GM18508 (cell line): ENCODE results near the gene CAPN6.

Experiments used
- ATAC-seq: cut with Tn5 transposase; IDR thresholded peaks from one replicate; pipeline ENCODE4 v1.9.1; 2021; ENCODE audit warnings: moderate number of reproducible peaks; ENCODE audit not compliant: insufficient read depth, unreplicated experiment

Gene CAPN6

DNA sequence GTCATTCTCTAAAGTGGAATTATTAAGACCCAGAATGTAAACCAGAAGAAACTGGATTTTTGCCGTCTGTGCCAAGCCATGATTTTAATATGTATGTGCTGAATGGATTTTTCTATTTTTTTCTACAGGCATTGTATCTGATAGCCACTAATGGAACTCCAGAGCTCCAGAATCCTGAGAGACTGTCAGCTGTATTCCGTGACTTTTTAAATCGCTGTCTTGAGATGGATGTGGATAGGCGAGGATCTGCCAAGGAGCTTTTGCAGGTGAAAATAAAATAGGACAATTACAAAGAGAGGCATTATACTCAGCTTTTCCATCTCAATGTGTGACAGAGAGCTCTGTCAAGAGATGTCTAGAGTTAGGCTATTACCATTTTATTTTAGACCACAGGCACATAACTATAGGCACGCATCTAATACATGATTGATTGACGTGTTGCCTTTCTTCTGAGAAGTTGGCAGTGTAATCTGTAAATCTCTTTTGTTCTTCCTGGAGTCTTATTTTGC, 53.9 kb downstream of the CAPN6 start:
- ATAC-seq: no peak

GRCh38 chrX:111207851-111208250, 62.4 kb downstream of the CAPN6 start:
- no peak for ATAC-seq

- ATAC-seq: no peak
Observed at GRCh38 chrX:111200327-111200726, 70.0 kb downstream of the CAPN6 start.

DNA sequence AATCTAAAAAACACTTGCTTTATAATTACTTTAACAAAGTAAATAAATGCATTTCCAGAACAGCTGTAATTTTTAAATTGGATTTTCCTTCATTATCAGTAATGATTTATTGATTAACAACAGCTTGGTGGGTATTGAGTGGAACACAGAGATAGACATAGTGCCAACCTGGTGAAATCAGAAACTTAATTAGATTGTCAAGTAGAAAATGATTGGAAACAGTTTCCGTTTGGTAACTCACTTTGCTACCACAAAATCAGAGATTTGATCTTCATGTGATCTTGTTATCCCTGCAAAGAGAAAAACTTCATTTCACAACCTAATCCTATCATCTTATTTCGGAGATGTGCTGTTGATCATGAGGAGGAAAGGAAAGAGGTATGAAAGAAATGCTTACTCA, 70.8 kb downstream of the CAPN6 start:
- ATAC-seq: no peak
